Stimulated activated naive CD8-positive, alpha-beta T cell treated with anti-CD3 and anti-CD28 coated beads, Interleukin-15, amount 100 ng/mL, for 72 hours (primary cell): ENCODE data around the gene MBLAC1.
A peak's percentile ranks its signal among the peaks of the same experiment; 100 is the strongest.
"Not testable (repeated sequence)": the region's sequence is repeated elsewhere in the genome, so short reads cannot be mapped to it uniquely, and the experiment has no call there.

Experiments
- ATAC-seq: fragments of 150-1000 bp; cut with Tn5 transposase; 2 replicates; pipeline ENCODE4 v1.10.0; 2021; ENCODE audit warnings: mild to moderate bottlenecking, moderate library complexity
- DNase-seq, 2 donors: peaks; one replicate each; pipeline ENCODE4 v3.0.0; 2021 to 2022
- H3K27ac Mint-ChIP-seq, 2 donors: one replicate each; pipeline ENCODE4 v1.8.0; 2022; ENCODE audit warnings: mild to moderate bottlenecking in 2 of 2, mixed read lengths in 2 of 2, moderate library complexity in 2 of 2
- H3K27me3 Mint-ChIP-seq: one replicate; pipeline ENCODE4 v1.8.0; 2022; ENCODE audit warnings: mixed read lengths
- H3K4me1 Mint-ChIP-seq: one replicate; pipeline ENCODE4 v1.8.0; 2022; ENCODE audit warnings: mild to moderate bottlenecking, mixed read lengths
- H3K4me3 Mint-ChIP-seq, 2 donors: one replicate each; pipeline ENCODE4 v1.8.0; 2022; ENCODE audit warnings: mild to moderate bottlenecking in 2 of 2, mixed read lengths in 2 of 2, moderate library complexity in 1 of 2
- H3K9me3 Mint-ChIP-seq, 2 donors: one replicate each; pipeline ENCODE4 v1.8.0; 2022; ENCODE audit warnings: mixed read lengths in 2 of 2

The MBLAC1 gene

DNA sequence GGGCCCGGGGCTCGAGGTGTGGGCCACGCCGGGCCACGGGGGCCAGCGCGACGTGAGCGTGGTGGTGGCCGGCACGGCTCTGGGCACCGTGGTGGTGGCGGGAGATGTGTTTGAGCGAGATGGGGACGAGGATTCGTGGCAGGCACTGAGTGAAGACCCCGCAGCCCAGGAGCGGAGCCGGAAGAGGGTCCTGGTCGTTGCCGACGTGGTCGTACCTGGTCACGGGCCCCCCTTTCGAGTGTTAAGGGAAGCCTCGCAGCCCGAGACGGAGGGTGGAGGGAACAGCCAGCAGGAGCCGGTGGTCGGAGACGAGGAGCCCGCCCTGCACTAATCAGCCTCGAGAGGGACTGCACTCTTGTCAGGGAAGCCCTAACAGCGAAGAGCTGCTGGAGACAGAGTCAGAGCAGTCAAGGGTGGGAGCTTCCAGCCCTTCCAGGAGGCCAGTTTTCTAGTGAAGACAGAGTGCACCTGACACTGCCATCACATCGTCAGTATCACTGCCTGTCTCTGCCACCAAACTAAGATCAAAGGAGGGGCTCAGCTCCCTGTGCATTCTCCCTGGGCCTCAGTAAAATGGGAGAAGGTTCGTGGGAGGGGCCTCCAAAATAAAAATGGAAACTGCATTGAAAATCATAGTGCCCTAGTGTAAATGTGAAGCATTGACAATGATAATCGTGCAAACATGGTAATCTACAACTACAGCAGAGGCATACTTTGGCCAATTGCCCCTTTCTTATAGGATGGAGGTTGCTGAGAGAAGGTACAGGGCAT lies 1.3 kb downstream of the MBLAC1 start:
- Mint-ChIP-seq H3K4me3 (peak overlapping the region; percentile 94 to 99), H3K4me1 (peaks cover 49% of the 10 kb centered on the region), H3K9me3 (no peaks in the 10 kb centered on the region), H3K27me3 (no peaks in the 10 kb centered on the region), H3K27ac (peak overlapping the region; percentile 61 to 76)
- ATAC-seq: peak; percentile 30
- DNase-seq: peak; percentile 42 to 54

DNA sequence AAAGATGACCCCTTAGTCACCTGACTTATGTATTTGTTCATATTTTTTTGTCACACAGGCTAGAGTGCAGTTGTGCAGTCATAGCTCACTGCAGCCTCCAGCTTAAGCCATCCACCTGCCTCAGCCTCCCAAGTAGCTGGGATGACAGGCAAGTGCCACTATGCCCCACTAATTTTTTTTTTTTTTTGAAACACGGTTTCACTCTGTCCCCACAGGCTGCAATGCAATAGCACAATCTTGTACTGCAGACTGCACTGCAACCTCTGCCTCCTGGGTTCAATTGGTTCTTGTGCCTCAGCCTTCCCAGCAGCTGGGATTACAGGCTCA lies 1.8 kb downstream of the MBLAC1 start:
- no peak for ATAC-seq
- peak overlapping the region; percentile 94 to 99 for H3K4me3 Mint-ChIP-seq
- H3K27me3 Mint-ChIP-seq: no peaks in the 10 kb centered on the region
- DNase-seq: no peak
- H3K27ac Mint-ChIP-seq: no peak overlapping the region
- no peaks in the 10 kb centered on the region for H3K9me3 Mint-ChIP-seq
- peaks cover 49% of the 10 kb centered on the region for H3K4me1 Mint-ChIP-seq

DNA sequence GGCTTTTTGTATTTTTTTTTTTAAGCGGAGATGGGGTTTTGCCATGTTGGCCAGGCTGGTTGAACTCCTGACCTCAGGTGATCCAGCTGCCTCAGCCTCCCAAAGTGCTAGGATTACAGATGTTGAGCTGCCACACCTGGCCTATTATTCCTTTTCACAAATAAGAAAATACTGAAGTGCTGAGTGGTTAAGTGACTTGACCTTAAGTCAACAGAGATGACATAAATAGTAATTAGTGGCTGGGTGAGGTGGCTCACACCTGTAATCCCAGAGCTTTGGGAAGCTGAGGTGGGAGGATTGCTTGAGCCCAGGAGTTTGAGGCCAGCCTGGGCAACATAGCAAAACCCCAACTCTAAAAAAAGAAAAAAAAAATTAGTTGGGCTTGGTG lies 3.4 kb downstream of the MBLAC1 start:
- H3K4me1 Mint-ChIP-seq: peaks cover 38% of the 10 kb centered on the region
- ATAC-seq, H3K9me3 Mint-ChIP-seq, H3K27me3 Mint-ChIP-seq, H3K27ac Mint-ChIP-seq, H3K4me3 Mint-ChIP-seq, DNase-seq: not testable (repeated sequence)

DNA sequence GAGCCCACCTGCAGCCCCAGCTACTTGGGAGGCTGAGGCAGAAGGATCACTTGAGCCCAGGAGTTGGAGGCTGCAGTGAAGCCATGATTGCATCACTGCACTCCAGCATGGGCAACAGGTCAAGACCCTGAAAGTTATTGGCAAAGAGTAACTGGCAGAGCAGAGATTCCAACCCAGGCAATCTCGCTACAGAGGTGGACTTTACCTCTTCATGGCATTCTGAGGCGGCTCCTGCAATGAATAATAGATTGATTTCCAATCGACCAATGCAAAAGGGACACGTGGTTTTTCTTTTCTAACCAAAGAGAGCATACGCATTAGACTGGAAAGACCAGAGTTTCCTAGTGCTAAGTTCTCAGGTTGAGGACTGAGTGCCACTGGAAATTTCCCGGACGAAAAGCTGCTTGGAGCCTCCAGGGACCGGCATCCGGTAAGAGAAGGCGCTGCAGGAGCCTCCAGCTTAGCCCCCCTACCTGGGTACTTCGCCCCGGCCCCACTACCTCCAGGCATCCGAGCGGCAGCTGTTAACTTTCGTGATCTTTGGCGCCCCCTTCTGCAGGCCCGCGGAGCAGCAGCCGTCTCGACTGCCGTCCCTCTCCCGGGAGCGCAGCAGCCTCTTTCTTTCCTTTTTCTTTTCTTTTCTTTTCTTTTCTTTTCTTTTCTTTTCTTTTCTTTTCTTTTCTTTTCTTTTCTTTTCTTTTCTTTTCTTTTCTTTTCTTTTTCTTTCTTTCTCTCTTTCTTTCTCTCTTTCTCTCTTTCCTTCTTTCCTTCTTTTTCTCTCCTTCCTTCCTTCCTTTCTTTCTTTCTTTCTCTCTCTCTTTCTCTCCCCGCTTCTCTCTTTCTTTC lies 4.1 kb downstream of the MBLAC1 start:
- peak; percentile 82 to 84 for DNase-seq
- no peaks in the 10 kb centered on the region for H3K9me3 Mint-ChIP-seq
- no peak for ATAC-seq
- H3K4me3 Mint-ChIP-seq: peak overlapping the region; percentile 60 to 69
- H3K27me3 Mint-ChIP-seq: no peaks in the 10 kb centered on the region
- peaks cover 32% of the 10 kb centered on the region for H3K4me1 Mint-ChIP-seq
- peak overlapping the region in 1 of 2 donors; percentile 62 for H3K27ac Mint-ChIP-seq

DNA sequence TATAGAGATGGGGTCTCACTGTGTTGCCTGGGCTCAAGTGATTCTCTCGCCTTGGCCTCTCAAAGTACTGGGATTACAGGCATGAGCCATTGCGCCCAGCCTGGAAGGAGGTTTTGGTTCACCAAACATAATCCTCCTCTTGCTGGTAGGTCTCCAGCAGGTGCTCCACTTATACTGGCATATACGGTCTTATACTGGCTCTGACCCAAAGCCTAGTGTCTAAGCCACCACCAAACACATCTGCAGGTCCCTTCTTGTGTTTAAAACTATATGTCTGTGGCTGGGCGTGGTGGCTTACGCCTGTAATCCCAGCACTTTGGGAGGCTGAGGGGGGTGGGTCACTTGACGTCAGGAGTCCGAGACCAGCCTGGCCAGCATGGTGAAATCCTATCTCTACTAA lies 5.4 kb downstream of the MBLAC1 start:
- ATAC-seq (no peak), DNase-seq (no peak)
- no peaks in the 10 kb centered on the region for H3K27me3 Mint-ChIP-seq
- peaks cover 28% of the 10 kb centered on the region for H3K4me1 Mint-ChIP-seq
- no peak overlapping the region for H3K27ac Mint-ChIP-seq
- no peak overlapping the region for H3K4me3 Mint-ChIP-seq
- H3K9me3 Mint-ChIP-seq: no peaks in the 10 kb centered on the region

DNA sequence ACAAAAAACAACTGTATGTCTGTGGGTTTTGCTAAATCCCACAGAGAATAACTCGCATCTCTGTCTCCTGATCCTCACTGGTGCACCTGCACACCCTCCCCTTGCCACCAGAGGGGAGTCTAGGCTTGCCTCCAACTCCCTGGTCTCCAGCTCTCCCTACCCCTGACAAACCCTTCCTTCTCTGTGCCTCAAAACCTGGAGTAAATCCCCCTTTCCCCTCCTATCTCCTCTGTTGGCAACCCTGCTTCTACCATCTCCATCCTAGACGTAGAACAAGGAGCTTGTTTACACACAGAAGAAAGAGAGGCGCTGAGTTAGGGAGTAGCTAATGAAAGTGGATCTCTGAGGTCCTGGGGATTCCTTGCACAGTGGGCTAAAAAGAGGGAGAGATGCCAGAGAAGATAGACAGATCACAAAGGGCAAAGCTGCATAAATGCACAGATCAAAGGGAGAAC lies 6.0 kb downstream of the MBLAC1 start:
- Mint-ChIP-seq H3K27ac (no peak overlapping the region), H3K4me1 (peaks cover 30% of the 10 kb centered on the region), H3K4me3 (no peak overlapping the region), H3K9me3 (no peaks in the 10 kb centered on the region), H3K27me3 (no peaks in the 10 kb centered on the region)
- DNase-seq (peak; percentile 56 to 69), ATAC-seq (peak; percentile 78)

DNA sequence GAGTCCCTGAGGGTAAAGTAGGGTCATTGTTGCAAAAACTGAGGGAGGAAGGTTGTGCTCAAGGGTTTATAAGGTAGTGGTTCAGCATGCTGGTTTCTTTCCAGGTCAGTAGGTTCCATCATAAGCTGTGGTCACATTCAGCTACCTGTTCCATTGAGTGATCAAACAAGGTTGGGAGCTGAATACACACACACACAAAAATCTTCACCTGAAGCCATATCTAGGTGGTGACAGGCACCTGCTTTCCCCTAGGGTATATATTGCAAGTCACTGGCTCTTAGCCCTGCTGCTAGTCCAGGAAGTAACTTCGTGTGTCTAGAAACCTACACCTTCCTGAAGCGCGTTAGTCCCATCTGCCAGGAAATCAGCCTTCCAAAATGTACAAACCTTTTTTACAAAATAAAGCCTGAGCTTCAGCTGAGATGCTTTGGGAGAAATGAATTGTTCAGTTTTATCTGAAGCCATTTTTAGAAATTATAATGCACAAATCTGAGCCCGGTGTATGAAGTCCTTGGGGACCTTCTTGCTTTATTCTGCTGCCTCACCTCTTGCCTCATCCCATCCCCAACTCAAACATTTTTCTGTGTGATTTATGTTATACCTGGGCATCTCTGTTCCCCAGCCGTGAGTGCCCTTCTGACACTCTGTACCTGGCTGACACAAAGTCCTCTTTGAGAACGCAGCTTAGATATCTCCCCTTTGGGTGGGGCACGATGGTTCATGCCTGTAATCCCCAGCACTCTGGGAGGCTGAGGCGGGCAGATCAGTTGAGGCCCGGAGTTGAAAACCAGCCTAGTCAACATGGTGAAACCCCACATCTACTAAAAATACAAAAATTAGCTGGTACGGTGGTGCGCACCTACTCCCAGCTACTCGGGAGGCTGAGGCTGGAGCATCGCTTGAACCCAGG lies 11.3 kb downstream of the MBLAC1 start:
- H3K27me3 Mint-ChIP-seq: no peaks in the 10 kb centered on the region
- peak overlapping the region in 1 of 2 donors; percentile 19 for H3K27ac Mint-ChIP-seq
- no peak overlapping the region for H3K4me3 Mint-ChIP-seq
- DNase-seq (no peak), ATAC-seq (no peak)
- no peaks in the 10 kb centered on the region for H3K9me3 Mint-ChIP-seq
- peaks cover 18% of the 10 kb centered on the region for H3K4me1 Mint-ChIP-seq

DNA sequence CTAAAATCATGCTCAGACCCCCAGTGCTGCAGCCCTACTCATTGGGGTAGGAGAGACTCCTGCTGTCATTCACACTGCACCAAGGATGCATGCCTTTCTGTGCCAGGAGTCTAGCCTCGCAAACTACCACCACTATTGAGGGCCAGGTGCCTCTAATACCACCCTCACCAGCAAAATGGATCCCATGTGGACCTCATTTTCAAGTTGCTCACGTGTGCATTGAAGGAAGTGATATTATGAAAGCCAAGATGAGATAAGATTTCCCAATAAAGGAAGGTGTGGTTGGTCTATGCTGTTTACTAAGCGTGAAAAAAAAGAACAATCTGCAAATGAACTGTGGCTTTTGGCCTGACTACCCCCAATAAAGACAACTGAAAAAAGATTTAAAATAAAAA lies 14.8 kb downstream of the MBLAC1 start:
- Mint-ChIP-seq H3K4me3 (no peak overlapping the region), H3K27me3 (no peaks in the 10 kb centered on the region), H3K27ac (no peak overlapping the region), H3K4me1 (peaks cover 18% of the 10 kb centered on the region), H3K9me3 (no peaks in the 10 kb centered on the region)
- DNase-seq (no peak), ATAC-seq (no peak)

DNA sequence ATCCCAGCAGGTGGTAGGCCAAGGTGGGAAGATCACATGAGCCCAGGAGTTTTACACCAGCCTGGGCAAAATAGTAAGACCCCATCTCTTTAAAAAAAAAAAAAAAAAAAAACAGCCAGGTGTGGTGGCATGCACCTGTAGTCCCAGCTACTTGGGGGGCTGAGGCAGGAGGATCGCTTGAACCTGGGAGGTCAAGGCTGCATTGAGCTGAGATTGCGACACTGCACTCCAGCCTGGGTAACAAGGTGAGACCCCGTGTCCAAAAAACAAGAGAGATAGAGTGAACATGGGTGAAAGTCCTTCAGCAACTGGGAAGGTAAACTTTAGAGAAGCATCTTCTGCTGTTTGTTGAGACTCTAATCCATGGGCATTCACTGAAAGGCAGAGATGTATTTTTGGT lies 15.7 kb downstream of the MBLAC1 start:
- H3K4me1 Mint-ChIP-seq: peaks cover 18% of the 10 kb centered on the region
- no peak overlapping the region for H3K4me3 Mint-ChIP-seq
- H3K27me3 Mint-ChIP-seq: no peaks in the 10 kb centered on the region
- ATAC-seq: no peak
- DNase-seq: no peak
- H3K27ac Mint-ChIP-seq: no peak overlapping the region
- H3K9me3 Mint-ChIP-seq: no peaks in the 10 kb centered on the region

DNA sequence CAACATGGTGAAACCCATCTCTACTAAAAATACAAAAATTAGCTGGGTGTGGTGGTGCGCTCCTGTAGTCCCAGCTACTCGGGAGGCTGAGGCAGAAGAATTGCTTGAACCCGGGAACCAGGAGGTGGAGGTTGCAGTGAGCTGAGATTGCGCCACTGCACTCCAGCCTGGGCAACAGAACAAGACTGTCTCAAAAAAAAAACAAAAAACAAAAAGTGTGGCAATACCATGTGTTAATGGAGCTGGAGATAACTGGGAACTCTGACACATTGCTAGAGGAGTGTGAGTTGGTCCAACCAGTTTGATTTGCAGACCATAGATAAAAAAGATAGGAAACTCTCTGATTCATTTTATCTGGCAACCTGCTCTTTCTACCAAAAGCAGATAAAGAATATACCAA lies 19.6 kb downstream of the MBLAC1 start:
- not testable (repeated sequence) for H3K27ac Mint-ChIP-seq, DNase-seq, H3K4me3 Mint-ChIP-seq, ATAC-seq, H3K9me3 Mint-ChIP-seq, H3K27me3 Mint-ChIP-seq
- H3K4me1 Mint-ChIP-seq: peaks cover 26% of the 10 kb centered on the region

DNA sequence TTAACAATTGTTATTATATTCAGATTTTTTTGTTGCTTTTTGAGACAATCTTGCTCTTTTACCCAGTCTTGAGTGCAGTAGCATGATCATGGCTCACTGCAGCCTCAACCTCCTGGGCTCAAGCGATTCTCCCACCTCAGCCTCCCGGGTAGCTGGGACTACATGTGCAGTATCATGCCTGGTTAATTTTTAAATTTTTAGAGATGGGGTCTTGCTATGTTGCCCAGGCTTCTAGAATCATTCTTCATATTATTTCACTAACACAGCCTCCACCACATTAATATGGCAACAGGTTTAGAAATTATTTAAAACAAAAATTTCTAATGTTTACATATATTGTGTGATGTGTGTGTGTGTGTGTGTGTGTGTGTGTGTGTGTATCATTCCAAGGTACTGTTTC lies 20.5 kb downstream of the MBLAC1 start:
- Mint-ChIP-seq H3K27me3 (no peaks in the 10 kb centered on the region), H3K27ac (no peak overlapping the region)

DNA sequence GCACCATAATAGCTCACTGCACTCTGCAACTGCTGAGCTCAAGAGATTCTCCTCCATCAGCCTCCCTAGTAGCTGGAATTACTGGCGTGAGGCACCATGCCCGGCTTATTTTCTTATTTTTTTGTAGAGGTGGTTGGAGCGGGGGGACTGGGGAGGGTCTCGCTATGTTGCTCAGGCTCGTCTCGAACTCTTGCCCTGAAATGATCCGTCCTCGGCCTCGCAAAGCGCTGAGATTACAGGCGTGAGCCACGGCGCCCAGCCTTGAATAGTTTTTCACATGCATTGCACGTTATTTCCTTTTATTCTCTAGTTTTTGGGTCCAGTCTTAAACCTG lies 21.4 kb downstream of the MBLAC1 start:
- Mint-ChIP-seq H3K9me3 (no peaks in the 10 kb centered on the region), H3K4me1 (peaks cover 41% of the 10 kb centered on the region)

More for the DNA sequence above, 20.5 kb downstream of the MBLAC1 start:
- peaks cover 31% of the 10 kb centered on the region for H3K4me1 Mint-ChIP-seq
- no peaks in the 10 kb centered on the region for H3K9me3 Mint-ChIP-seq
- no peak overlapping the region for H3K4me3 Mint-ChIP-seq
- no peak for ATAC-seq
- DNase-seq: no peak

DNA sequence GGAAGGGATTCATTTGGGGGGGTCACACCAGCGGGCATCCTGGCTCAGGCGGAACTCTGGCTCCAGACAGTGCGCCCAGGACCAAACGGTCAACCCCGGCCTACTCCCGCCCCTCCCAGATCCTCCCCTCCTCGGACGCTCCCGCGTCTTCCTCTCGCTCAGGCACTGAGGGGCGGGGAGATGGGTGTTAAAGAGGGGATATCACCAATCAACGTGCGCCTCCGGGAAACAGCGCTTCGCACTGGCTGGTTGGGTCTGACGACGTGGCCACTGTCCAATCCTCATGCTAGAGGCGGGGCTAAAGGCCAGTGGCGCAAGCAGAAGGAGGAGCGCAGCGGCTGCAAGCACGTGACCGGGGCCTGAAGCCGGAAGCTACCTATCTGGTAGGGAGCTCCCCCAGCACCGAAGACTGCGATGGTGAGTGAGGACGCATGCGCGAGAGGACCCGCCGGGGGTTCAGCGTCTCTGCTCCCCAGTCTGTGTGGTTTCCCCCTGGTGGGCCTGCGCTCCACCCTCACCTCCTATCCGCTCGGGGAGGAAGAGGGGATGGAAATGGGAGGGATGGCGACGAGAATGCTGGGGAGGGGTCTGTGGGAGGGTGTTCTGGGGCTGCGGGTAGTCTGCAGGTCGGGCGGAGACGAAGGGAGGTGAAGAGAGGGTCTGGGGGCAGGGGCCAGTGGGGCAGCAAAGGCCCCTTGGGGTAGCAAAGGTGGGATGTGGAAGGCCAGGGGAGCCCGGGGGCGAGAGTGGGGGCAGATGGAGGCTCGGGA lies 22.0 kb downstream of the MBLAC1 start, which contains the start of gene LAMTOR4:
TSS of gene LAMTOR4 (plus strand) at position 360 of the 770 bp plus-strand sequence. CDS start at position 415, 55 bp downstream.
- ATAC-seq (peak; percentile 98), DNase-seq (peak; percentile 97 to 99)
- peak within 1 kb of the TSS; percentile 97 to 99 for H3K4me3 Mint-ChIP-seq
- no peaks in the 10 kb centered on the region for H3K9me3 Mint-ChIP-seq
- H3K27ac Mint-ChIP-seq: peak within 1 kb of the TSS; percentile 89 to 99
- no peaks in the 10 kb centered on the region for H3K27me3 Mint-ChIP-seq
- H3K4me1 Mint-ChIP-seq: peaks cover 45% of the 10 kb centered on the region

More for the DNA sequence above, 21.4 kb downstream of the MBLAC1 start:
- Mint-ChIP-seq H3K27me3 (no peaks in the 10 kb centered on the region), H3K27ac (peak overlapping the region; percentile 84 to 89), H3K4me3 (peak overlapping the region; percentile 97 to 99)
- DNase-seq: no peak
- ATAC-seq: peak; percentile 28

DNA sequence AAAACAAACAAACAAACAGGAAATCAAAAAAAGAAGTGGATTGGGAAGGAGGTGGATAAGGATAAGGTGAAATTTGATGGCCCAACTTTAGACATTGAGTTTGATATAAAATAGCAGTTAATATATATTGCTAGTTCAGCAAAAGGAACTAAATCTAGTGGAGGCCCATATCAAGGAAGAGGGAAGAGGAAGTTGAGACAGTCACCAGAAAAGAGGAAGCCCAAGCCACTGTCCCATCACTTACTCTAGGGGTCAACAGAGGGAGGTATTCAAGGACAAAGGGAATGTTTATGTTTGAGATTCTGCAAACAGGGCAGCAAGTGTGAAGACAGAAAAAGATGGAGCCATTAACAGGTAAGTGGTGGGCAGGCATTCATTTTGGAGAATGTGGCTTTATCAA lies 25.6 kb downstream of the MBLAC1 start:
- Mint-ChIP-seq H3K27me3 (no peaks in the 10 kb centered on the region), H3K9me3 (no peaks in the 10 kb centered on the region), H3K4me3 (peak overlapping the region in 1 of 2 donors; percentile 1), H3K4me1 (peaks cover 81% of the 10 kb centered on the region), H3K27ac (peak overlapping the region in 1 of 2 donors; percentile 62)
- DNase-seq (no peak), ATAC-seq (no peak)
